ENCODE measurements around the gene RASGRP4. TPM values are rescaled to one million over a fixed set of nuclear protein-coding genes. Genes with fewer than 3 reads are reported as not detected.
"Not testable (repeated sequence)": the region's sequence is repeated elsewhere in the genome, so short reads cannot be mapped to it uniquely, and the experiment has no call there.

RASGRP4 gene
- total RNA-seq, 1 donor from 2014 or later: not detected

DNA sequence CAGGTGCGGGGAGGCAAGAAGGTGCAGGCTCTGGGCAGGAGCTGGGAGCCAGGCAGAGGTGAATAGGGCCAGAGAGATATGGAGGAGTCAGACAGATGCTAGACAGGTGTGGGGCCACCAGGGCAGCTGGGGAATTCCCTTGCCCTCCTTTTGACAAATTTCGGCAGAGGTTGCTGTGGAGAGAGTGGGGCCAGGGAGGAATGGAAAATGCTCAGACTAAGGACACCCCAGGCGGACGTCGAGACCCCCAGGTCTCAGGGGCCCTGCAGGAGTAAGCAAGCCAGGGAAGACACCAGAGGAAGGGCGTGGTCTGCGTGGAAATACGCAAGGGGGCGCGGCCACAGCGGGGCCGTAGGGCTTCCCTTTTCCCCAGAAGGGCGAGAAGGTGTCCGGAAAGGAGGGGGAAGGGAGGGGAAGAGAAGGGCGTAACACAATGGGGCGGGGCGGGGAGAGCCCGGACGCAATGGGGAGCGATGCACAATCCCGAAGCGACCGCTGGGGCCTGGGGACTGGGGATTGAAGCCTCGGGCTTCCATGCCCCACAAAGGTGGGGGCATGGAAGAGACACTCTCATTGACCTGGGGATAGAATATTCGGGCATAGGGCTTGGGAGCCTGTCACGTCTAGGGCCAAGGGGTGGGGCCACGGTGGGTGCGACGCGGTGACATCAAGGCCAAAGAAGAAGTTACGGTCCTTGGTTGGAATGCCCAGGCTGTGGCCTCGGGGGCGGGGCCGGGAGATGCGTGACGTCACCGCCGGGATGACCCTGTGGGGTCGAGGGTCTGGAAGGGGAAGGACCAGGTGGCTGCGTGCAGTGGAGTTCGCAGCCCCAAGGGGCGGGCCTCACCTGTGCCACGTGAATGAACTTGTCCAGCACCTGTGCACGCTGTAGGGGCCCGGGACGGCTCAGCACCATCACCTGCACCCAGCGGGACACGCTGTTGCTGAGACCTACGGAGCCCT is 8.2 kb downstream of the RASGRP4 start:
- no peaks in the 10 kb centered on the region for H3K36me3 Mint-ChIP-seq (ENCODE audit: unreplicated experiment)
- H3K4me1 Mint-ChIP-seq (ENCODE audit: low read depth, unreplicated experiment): peaks cover 13% of the 10 kb centered on the region
- peak overlapping the region; percentile 83 for H3K4me3 Mint-ChIP-seq (ENCODE audit: unreplicated experiment)
- no peaks in the 10 kb centered on the region for H3K9me3 Mint-ChIP-seq (ENCODE audit: unreplicated experiment)
- TF ChIP-seq, protein P1, sequence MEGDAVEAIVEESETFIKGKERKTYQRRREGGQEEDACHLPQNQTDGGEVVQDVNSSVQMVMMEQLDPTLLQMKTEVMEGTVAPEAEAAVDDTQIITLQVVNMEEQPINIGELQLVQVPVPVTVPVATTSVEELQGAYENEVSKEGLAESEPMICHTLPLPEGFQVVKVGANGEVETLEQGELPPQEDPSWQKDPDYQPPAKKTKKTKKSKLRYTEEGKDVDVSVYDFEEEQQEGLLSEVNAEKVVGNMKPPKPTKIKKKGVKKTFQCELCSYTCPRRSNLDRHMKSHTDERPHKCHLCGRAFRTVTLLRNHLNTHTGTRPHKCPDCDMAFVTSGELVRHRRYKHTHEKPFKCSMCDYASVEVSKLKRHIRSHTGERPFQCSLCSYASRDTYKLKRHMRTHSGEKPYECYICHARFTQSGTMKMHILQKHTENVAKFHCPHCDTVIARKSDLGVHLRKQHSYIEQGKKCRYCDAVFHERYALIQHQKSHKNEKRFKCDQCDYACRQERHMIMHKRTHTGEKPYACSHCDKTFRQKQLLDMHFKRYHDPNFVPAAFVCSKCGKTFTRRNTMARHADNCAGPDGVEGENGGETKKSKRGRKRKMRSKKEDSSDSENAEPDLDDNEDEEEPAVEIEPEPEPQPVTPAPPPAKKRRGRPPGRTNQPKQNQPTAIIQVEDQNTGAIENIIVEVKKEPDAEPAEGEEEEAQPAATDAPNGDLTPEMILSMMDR (IDR thresholded peaks at IDR 0.05; ENCODE audit: partially characterized antibody, unreplicated experiment): no peak
- peaks cover 1% of the 10 kb centered on the region for H3K27me3 Mint-ChIP-seq (ENCODE audit: unreplicated experiment)
- H3K27ac Mint-ChIP-seq (ENCODE audit: unreplicated experiment): peak overlapping the region; percentile 11
- peak; percentile 74 for DNase-seq

- no peaks in the 10 kb centered on the region for H3K36me3 Mint-ChIP-seq (ENCODE audit: unreplicated experiment)
- peak overlapping the region; percentile 83 for H3K4me3 Mint-ChIP-seq (ENCODE audit: unreplicated experiment)
- no peaks in the 10 kb centered on the region for H3K9me3 Mint-ChIP-seq (ENCODE audit: unreplicated experiment)
- TF ChIP-seq, protein P1 (IDR thresholded peaks at IDR 0.05; ENCODE audit: partially characterized antibody, unreplicated experiment): no peak
- peak overlapping the region; percentile 11 for H3K27ac Mint-ChIP-seq (ENCODE audit: unreplicated experiment)
- peaks cover 16% of the 10 kb centered on the region for H3K4me1 Mint-ChIP-seq (ENCODE audit: low read depth, unreplicated experiment)
- no peak for DNase-seq
- H3K27me3 Mint-ChIP-seq (ENCODE audit: unreplicated experiment): peaks cover 1% of the 10 kb centered on the region
These were observed 8.9 kb downstream of the RASGRP4 start for GRCh38 chr19:38417146-38417543.

- TF ChIP-seq, protein P1 (IDR thresholded peaks at IDR 0.05; ENCODE audit: partially characterized antibody, unreplicated experiment): no peak
- Mint-ChIP-seq H3K9me3 (ENCODE audit: unreplicated experiment) (peaks cover 1% of the 10 kb centered on the region), H3K36me3 (ENCODE audit: unreplicated experiment) (no peaks in the 10 kb centered on the region), H3K27me3 (ENCODE audit: unreplicated experiment) (peaks cover 11% of the 10 kb centered on the region), H3K4me3 (ENCODE audit: unreplicated experiment) (no peak overlapping the region), H3K4me1 (ENCODE audit: low read depth, unreplicated experiment) (peaks cover 24% of the 10 kb centered on the region), H3K27ac (ENCODE audit: unreplicated experiment) (no peak overlapping the region)
- DNase-seq: no peak
These were observed 12.6 kb downstream of the RASGRP4 start for GRCh38 chr19:38413416-38413815.

DNA sequence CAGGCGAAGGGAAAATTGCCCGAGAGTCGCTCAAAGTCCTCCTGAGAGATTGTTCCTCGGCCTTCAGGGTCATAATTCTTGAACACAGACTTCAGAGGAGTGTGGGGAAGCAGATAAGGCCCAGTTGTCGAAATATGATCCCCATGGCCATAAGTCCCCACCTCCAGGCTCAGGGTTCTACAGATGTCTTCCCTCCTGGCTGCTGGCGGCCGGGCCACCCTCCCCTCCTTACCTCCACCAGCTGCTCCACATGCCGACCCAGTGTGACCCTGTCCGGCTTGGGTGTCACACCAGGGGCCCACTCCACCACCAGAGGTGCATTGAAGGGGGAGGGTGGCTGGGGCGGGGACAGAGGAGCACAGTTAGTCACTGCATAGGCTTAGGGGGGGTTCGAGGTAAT is 13.1 kb downstream of the RASGRP4 start:
- no peak overlapping the region for H3K27ac Mint-ChIP-seq (ENCODE audit: unreplicated experiment)
- peaks cover 11% of the 10 kb centered on the region for H3K27me3 Mint-ChIP-seq (ENCODE audit: unreplicated experiment)
- DNase-seq: no peak
- peaks cover 1% of the 10 kb centered on the region for H3K9me3 Mint-ChIP-seq (ENCODE audit: unreplicated experiment)
- H3K4me1 Mint-ChIP-seq (ENCODE audit: low read depth, unreplicated experiment): peaks cover 24% of the 10 kb centered on the region
- H3K4me3 Mint-ChIP-seq (ENCODE audit: unreplicated experiment): no peak overlapping the region
- TF ChIP-seq, protein P1 (IDR thresholded peaks at IDR 0.05; ENCODE audit: partially characterized antibody, unreplicated experiment): no peak
- H3K36me3 Mint-ChIP-seq (ENCODE audit: unreplicated experiment): no peaks in the 10 kb centered on the region

DNA sequence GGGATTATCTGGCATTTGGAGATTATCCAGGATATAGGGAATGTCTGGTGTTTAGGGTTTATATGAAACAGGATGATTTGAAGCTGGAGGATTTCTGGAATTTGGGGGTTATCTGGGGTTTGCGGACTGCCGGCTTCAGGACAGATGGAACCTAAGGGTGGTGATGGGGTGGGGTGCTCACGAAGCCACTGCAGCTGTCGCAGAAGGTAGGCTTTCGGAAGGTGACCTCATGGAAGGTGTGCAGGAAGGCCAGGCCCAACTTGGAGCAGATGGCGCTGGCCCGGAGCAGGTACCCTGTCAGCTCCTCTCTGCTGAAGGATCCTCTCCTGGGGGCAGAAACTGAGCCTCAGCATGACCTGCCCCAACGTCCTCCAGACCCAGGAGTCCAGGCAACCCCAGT is 13.5 kb downstream of the RASGRP4 start:
- Mint-ChIP-seq H3K27ac (ENCODE audit: unreplicated experiment) (no peak overlapping the region), H3K4me1 (ENCODE audit: low read depth, unreplicated experiment) (peaks cover 22% of the 10 kb centered on the region), H3K9me3 (ENCODE audit: unreplicated experiment) (peaks cover 1% of the 10 kb centered on the region), H3K36me3 (ENCODE audit: unreplicated experiment) (no peaks in the 10 kb centered on the region), H3K27me3 (ENCODE audit: unreplicated experiment) (peaks cover 11% of the 10 kb centered on the region), H3K4me3 (ENCODE audit: unreplicated experiment) (no peak overlapping the region)
- TF ChIP-seq, protein P1 (IDR thresholded peaks at IDR 0.05; ENCODE audit: partially characterized antibody, unreplicated experiment): no peak
- no peak for DNase-seq

- not testable (repeated sequence) for H3K4me3 Mint-ChIP-seq (ENCODE audit: unreplicated experiment); H3K36me3 Mint-ChIP-seq (ENCODE audit: unreplicated experiment); H3K27ac Mint-ChIP-seq (ENCODE audit: unreplicated experiment); H3K9me3 Mint-ChIP-seq (ENCODE audit: unreplicated experiment); DNase-seq
- H3K27me3 Mint-ChIP-seq (ENCODE audit: unreplicated experiment): peaks cover 11% of the 10 kb centered on the region
- peaks cover 16% of the 10 kb centered on the region for H3K4me1 Mint-ChIP-seq (ENCODE audit: low read depth, unreplicated experiment)
These were observed 14.1 kb downstream of the RASGRP4 start for GRCh38 chr19:38411898-38412297.

All from glutamatergic neuron (in vitro differentiated cells).